Gastroesophageal sphincter (tissue), 4 donors: Measurements from ENCODE around the gene DCC. TPM values are rescaled to one million over a fixed set of nuclear protein-coding genes. Genes with fewer than 3 reads are reported as not detected.

Experiments
- ATAC-seq: fragments of 150-250 bp; one replicate; pipeline ENCODE4 v1.9.1; 2016; ENCODE audit warnings: mild to moderate bottlenecking, moderate library complexity
- H3K27ac ChIP-seq, 4 donors: fragments of 200-600 bp; sonication (generic) in 3 of 4; 1 replicate in 3 of 4; 2 replicates in 1 of 4; pipeline ENCODE4 v1.5.1; 2016 to 2019
- H3K27me3 ChIP-seq: fragments of 200-600 bp; sonication (generic); one replicate; pipeline ENCODE4 v1.5.1; 2019
- H3K36me3 ChIP-seq, 2 donors: fragments of 200-600 bp; sonication (generic); one replicate each; pipeline ENCODE4 v1.5.1; 2019; ENCODE audit warnings: control low read depth in 1 of 2
- H3K4me1 ChIP-seq, 3 donors: fragments of 200-600 bp; sonication (generic); 1 replicate in 2 of 3; 2 replicates in 1 of 3; pipeline ENCODE4 v1.5.1; 2016 to 2019; ENCODE audit warnings: control low read depth in 2 of 3
- H3K4me3 ChIP-seq, 2 donors: fragments of 200-600 bp; sonication (generic); one replicate each; pipeline ENCODE4 v1.5.1; 2019; ENCODE audit warnings: mild to moderate bottlenecking in 1 of 2, moderate library complexity in 1 of 2
- H3K9me3 ChIP-seq, 3 donors: fragments of 200-600 bp; sonication (generic); one replicate each; pipeline ENCODE4 v1.5.1; 2017 to 2019; ENCODE audit warnings: control low read depth in 2 of 3
- EP300 ChIP-seq: sonication (generic); formaldehyde crosslinking; IDR thresholded peaks from one replicate; pipeline ENCODE4 v1.6.1; 2017; ENCODE audit warnings: antibody characterized with exemption, mild to moderate bottlenecking
- POLR2A ChIP-seq, 2 donors: fragments of 450-650 bp; IDR thresholded peaks; one replicate each; pipeline ENCODE4 v1.6.1; 2017; ENCODE audit warnings: antibody characterized with exemption in 2 of 2, mild to moderate bottlenecking in 2 of 2, moderate library complexity in 1 of 2
- POLR2AphosphoS5 ChIP-seq: sonication (generic); formaldehyde crosslinking; IDR thresholded peaks from one replicate; pipeline ENCODE4 v1.6.1; 2017; ENCODE audit warnings: antibody characterized with exemption
- WGBS, 2 donors: methylation state at CpG; one replicate each; pipeline ENCODE4 v1.1.5; 2018; ENCODE audit warnings: low coverage in 1 of 2; 5-methylcytosine and 5-hydroxymethylcytosine counted together
- total RNA-seq, 4 donors: library from RNA; depleted of rRNA; stranded (reverse); fragments of >200 nt; gene quantifications; one replicate each; pipeline ENCODE4 v1.1.0, GENCODE V29; 2016
- TF ChIP-seq, protein P1 (sequence below), 4 experiments: fragments of 200-600 bp in 2 of 4; fragments of 450-650 bp in 2 of 4; sonication (generic) in 1 of 4; IDR thresholded peaks; one replicate each; pipeline ENCODE4 v1.5.1; 2017 to 2019; ENCODE audit warnings: antibody characterized with exemption in 4 of 4, mild to moderate bottlenecking in 2 of 4, moderate library complexity in 2 of 4

The DCC gene
- total RNA-seq, 4 donors from 2014 or later, result 0.13 to 0.54 (median 0.47) TPM; not detected in 1

GRCh38 chr18:53224128-53224778, 884.3 kb downstream of the DCC start:
- H3K36me3 ChIP-seq, result no peaks in the 10 kb centered on the region
- no peaks in the 10 kb centered on the region for H3K27me3 ChIP-seq
- H3K27ac ChIP-seq, result no peak overlapping the region
- WGBS, 2 donors, result 66 to 86% methylated on average over 5 to 6 of the region's 6 CpGs
- H3K4me1 ChIP-seq, result no peaks in the 10 kb centered on the region
- H3K9me3 ChIP-seq, result no peaks in the 10 kb centered on the region
- no peak for ATAC-seq
- TF ChIP-seq, protein P1, sequence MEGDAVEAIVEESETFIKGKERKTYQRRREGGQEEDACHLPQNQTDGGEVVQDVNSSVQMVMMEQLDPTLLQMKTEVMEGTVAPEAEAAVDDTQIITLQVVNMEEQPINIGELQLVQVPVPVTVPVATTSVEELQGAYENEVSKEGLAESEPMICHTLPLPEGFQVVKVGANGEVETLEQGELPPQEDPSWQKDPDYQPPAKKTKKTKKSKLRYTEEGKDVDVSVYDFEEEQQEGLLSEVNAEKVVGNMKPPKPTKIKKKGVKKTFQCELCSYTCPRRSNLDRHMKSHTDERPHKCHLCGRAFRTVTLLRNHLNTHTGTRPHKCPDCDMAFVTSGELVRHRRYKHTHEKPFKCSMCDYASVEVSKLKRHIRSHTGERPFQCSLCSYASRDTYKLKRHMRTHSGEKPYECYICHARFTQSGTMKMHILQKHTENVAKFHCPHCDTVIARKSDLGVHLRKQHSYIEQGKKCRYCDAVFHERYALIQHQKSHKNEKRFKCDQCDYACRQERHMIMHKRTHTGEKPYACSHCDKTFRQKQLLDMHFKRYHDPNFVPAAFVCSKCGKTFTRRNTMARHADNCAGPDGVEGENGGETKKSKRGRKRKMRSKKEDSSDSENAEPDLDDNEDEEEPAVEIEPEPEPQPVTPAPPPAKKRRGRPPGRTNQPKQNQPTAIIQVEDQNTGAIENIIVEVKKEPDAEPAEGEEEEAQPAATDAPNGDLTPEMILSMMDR (IDR thresholded peaks at IDR 0.05), result no peak
- TF ChIP-seq EP300, result no peak
- no peak for TF ChIP-seq POLR2AphosphoS5
- H3K4me3 ChIP-seq, result no peak overlapping the region

GRCh38 chr18:53225567-53226325, 885.7 kb downstream of the DCC start:
- Histone ChIP-seq H3K9me3 (no peaks in the 10 kb centered on the region), H3K4me1 (no peaks in the 10 kb centered on the region), H3K4me3 (no peak overlapping the region), H3K27me3 (no peaks in the 10 kb centered on the region), H3K36me3 (no peaks in the 10 kb centered on the region), H3K27ac (no peak overlapping the region)
- TF ChIP-seq POLR2AphosphoS5, result no peak
- TF ChIP-seq, protein P1 (IDR thresholded peaks at IDR 0.05), result no peak
- TF ChIP-seq EP300, result no peak
- TF ChIP-seq POLR2A (IDR thresholded peaks at IDR 0.05), result no peak
- no peak for ATAC-seq
- WGBS, 2 donors, result 61 to 87% methylated on average over 3 of the region's 3 CpGs

DNA sequence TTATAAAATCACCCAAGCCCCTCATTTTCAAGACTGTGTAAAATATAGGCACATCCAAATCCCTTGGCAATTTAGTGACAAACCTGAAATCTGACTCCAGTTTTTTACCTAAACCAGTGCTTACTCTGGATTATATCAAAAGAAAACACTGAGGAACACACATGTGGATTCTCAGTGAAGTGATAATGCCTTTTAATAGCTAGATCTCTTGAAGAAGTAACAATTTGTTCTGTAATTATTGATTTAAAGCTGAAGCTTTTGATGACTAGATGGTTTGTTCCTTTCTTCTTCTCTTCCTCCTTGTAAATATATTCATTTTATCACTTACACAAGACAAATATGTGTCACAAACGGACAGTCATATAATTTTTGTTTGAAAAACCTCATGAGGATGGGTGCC, 894.6 kb downstream of the DCC start:
- 75% methylated on average over 1 of the region's 1 CpG; no CpG with 5 or more reads in 1 of the 2 donors for WGBS, 2 donors
- TF ChIP-seq EP300, result no peak
- no peak for TF ChIP-seq POLR2AphosphoS5
- TF ChIP-seq, protein P1 (IDR thresholded peaks at IDR 0.05), result no peak
- TF ChIP-seq POLR2A (IDR thresholded peaks at IDR 0.05), result no peak
- H3K4me1 ChIP-seq, result no peaks in the 10 kb centered on the region
- H3K9me3 ChIP-seq, result no peaks in the 10 kb centered on the region
- no peak overlapping the region for H3K4me3 ChIP-seq
- no peak overlapping the region for H3K27ac ChIP-seq
- ATAC-seq, result no peak
- H3K36me3 ChIP-seq, result no peaks in the 10 kb centered on the region
- H3K27me3 ChIP-seq, result no peaks in the 10 kb centered on the region

GRCh38 chr18:53241161-53241560, 901.2 kb downstream of the DCC start:
- ATAC-seq, result no peak
- Histone ChIP-seq H3K9me3 (peaks cover 0 to 10% (median 0%) of the 10 kb centered on the region in 3 donors), H3K27ac (no peak overlapping the region), H3K36me3 (no peaks in the 10 kb centered on the region), H3K4me3 (no peak overlapping the region), H3K27me3 (no peaks in the 10 kb centered on the region), H3K4me1 (no peaks in the 10 kb centered on the region)
- no peak for TF ChIP-seq EP300
- TF ChIP-seq, protein P1 (IDR thresholded peaks at IDR 0.05), result no peak
- no peak for TF ChIP-seq POLR2A (IDR thresholded peaks at IDR 0.05)
- no peak for TF ChIP-seq POLR2AphosphoS5
- 50% methylated on average over 1 of the region's 3 CpGs; no CpG with 5 or more reads in 1 of the 2 donors for WGBS, 2 donors

- no peaks in the 10 kb centered on the region for H3K4me1 ChIP-seq
- H3K36me3 ChIP-seq, result no peaks in the 10 kb centered on the region
- TF ChIP-seq POLR2A (IDR thresholded peaks at IDR 0.05) (no peak), EP300 (no peak), POLR2AphosphoS5 (no peak)
- TF ChIP-seq, protein P1 (IDR thresholded peaks at IDR 0.05), result no peak
- ATAC-seq, result no peak
- no peaks in the 10 kb centered on the region for H3K27me3 ChIP-seq
- H3K9me3 ChIP-seq, result no peaks in the 10 kb centered on the region
- no peak overlapping the region for H3K4me3 ChIP-seq
- H3K27ac ChIP-seq, result no peak overlapping the region
- 43 to 45% methylated on average over 1 of the region's 1 CpG for WGBS, 2 donors
Observed at GRCh38 chr18:53253789-53254188, 913.8 kb downstream of the DCC start.
